GM18499 (cell line): ENCODE results near the gene IL20RB.
"Not testable (repeated sequence)": the region's sequence is repeated elsewhere in the genome, so short reads cannot be mapped to it uniquely, and the experiment has no call there.

Experiments used
- ATAC-seq: cut with Tn5 transposase; IDR thresholded peaks from one replicate; pipeline ENCODE4 v1.9.1; 2021; ENCODE audit warnings: moderate number of reproducible peaks; ENCODE audit not compliant: insufficient read depth, unreplicated experiment

The IL20RB gene

DNA sequence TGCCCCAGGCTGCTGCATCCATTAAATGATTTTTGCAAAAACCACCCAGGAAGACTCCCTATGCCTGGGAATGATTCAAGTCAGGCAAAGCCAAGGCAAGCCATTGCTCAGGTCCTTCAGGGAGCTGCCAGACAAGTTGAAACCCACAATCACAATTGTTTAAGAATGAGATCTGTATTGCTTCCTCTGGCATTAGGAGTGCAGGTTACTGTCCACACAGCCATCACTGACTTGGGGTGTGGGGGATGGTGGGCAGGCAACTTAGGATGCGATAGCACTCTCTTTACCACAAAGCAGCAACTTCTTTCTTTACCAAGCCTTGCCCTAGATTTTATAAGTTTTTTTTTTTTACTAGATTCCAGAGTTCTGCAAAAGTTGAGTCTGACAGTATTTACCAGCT is 15.0 kb upstream of the IL20RB start:
- no peak for ATAC-seq

DNA sequence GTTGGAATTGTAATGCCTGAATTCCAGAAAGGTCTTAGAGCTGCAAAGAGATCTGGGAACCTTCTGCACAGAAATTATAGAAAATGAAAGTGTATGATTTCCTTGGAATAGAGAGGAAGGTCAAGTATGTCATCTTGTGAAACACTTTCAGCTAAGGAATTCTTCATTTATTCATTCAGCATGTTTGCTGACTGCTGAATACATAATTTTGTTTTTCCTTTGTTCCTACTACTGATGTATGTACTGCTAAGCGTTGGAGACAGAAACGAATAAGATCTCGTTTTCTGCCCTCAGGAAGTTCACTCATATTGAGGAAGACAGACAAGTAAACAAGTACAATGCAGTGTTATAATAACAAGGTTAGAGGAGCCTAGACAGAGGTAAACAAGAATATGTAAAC is 14.3 kb upstream of the IL20RB start:
- no peak for ATAC-seq

DNA sequence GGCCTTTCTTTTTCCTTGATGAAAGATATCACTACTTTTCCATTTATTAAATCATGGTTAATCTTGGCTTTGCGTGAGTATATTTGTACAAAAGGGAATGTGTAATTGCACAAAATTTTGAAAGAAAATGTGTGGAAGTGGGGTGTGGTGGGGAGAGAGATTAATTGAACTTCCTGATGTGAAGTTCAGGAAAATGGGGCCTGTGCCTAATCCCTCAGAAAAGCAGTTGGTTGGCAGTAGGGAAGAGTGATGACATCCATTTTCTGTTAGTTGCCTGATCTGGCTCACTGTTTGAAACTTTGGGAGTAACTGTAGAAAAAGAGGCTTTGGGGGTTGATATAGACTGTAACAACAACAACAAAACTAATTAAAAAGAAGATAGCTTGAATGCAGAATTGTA is 10.8 kb upstream of the IL20RB start:
- no peak for ATAC-seq

DNA sequence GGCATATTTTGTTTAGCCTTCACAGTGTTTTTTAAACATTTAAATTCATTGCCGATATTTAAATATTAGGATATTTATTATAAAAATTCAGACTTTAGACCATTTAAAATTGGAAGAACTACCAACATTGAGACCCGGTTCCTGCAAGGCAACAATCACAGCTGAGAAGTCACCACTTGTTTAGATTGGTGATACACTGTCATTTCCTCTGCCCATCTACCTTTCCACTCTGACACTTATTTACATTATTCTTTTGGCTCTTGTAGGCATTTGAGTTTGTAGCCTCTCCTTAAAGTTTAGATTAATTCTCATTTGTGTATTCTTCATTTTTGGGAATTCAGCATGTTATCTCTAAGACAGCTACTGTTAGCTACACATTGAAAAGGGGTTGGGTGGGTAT is 10.3 kb upstream of the IL20RB start:
- no peak for ATAC-seq

DNA sequence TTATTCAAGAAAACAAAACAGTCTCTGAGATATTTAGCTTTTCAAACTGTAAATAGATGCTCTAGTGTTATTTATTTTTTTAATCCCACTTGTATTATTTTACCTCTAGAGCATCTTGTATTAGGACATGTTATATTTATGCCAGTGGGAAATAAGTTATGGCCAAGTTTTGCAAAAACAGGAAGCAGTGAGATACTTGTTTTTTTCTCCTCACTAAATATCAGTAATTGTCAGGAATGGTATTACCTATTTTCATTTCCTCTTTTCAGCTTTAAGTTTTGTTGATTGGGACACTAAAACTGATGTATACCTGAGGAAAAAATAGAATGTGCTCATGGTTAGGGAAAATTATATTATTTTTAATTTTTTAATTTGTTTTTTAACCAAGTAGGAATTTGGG is 8.6 kb upstream of the IL20RB start:
- ATAC-seq, result no peak

DNA sequence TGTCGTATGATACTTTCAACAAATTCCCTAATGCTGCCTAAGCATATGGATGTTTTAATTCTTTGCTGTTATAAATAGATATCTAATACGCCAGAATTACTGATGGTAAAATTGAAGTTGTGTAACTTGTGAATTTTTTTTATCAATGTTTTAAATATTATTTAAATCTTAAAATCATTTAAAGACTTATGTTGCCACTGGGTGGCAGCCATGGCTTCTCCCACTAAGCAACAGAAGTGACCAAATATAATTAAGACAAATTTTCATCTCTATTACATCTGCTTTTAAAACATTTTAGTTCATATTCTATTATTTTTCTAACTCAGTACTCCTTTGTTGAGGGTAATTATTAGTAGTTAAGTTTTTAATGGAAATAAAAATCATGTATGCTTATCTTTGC is 8.1 kb upstream of the IL20RB start:
- no peak for ATAC-seq

DNA sequence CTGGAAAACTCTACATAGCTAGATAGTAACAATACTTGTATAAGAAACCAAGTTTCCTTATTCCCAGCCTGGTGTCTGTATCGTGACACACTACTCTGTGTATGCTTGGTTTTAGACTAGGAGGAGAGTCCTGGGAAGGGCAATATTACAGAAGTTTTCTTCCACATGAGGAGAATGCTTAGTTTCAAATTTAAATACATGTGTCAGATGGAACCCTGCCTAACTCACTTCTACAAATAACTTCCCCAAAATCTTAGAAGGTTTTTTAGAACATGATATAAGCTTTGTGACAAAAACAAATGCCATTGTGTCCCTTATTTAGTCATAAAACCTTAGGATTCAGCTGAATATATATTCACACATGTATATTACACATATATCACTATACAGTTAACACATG is 7.2 kb upstream of the IL20RB start:
- ATAC-seq, result no peak

DNA sequence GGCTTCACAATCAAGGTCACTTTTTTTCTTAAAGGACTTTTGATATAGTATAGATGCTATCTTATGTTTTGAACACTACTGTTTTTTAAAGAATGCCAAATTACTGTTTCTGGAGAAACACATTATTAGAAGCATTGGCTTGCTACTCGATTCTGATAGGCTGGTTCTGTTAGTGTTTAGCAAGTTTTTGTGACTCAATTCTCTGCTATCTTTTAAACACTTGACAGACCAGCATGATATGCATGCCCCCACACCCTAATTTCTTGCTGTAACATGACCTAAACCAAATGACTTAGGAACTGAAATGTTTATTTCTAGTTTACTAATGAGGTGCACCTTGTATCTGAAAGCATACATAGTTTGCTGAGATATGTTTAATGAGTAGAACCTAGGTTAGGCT is 5.5 kb upstream of the IL20RB start:
- ATAC-seq, result no peak

DNA sequence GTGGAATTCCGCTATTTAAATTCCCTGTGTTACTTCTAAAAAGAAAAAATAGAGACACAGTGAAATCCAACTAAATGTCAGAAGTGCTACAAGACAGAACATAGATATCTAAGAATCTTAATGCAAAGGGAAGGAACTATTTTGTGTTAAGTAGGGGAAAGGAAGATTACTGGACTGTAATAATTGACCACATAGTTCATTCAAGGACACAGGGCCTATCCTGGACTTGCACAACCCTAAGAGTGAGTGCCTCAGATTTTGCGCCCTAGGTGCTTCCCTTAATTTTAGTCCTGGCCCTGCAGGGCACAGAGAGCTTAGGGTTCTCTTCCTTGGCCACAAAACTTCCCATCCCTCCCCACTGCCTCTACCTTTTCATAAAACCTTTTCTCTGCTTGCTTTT is 3.5 kb upstream of the IL20RB start:
- ATAC-seq, result no peak

DNA sequence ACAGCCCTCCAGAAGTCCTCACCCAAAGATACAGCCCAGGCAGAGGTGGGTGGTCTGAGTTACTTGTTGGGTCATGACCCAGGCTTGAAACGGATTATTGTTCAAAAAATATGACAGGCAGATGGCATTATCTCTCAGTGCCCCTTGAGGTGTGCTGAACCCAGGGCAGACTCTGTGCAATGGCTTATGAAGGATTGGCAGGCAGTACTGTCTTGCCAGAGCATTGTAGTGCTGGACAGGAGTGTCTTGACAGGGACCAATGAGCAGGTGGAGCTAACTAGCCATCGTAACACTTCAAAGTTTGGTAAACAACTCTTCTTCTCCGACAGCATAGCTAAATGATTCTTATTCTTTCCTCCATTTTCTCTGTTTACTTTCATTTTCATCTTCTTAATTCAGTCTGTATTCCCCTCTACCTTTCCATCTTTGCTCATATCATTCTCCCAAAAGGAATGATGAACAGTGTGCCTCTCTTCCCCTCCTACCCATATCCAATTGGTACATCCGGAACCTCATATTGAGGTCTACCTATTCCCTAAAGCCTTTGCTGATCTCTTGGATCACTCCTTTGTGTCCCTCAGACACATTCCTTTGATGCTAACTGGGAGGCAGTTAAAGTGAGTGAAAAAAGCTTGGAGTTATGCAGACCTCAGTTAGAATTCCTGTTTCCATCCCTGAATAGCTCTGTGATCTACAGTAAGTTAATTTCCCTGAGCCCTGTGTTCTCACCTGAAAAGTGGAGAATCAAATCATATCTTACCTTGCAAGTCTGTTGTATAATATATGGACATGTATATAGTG is 2.6 kb upstream of the IL20RB start:
- no peak for ATAC-seq

DNA sequence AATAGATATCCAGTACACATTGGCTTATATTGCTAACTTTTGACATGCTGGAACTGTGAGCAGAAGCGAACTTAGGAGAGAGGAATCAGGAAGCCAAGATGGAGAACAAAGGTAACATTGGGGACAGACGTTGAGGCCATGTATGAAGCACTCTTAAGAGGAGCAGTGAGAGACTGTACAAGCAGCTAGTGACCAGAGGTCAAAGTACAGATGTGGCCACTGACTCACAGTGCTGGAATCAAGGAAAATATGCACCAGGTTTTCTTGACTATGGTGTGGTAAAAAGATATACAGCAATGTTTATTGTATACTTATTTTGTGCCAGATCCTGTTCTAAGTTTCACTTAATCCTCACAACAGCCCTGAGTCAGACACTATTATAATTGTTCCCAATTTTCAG is 2.0 kb upstream of the IL20RB start:
- ATAC-seq, result no peak

DNA sequence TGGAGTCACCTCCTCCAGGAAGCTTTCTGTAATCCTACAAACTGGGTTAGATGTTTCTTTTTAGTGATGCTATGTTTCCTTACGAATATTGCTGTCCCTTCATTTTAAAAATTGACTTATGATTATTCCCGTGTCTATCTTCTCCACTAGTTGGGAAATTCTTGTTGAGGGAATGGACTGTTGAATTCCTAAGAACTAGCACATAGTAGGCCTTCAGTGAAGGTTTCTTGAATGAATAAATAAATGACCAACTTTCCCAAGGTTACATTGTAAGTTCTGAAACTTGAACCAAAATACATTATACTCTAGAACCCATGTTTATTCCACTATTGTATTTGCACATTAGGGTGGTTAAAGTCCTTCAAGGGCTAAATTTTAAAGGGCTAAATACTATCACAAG is 812 bp upstream of the IL20RB start:
- no peak for ATAC-seq

DNA sequence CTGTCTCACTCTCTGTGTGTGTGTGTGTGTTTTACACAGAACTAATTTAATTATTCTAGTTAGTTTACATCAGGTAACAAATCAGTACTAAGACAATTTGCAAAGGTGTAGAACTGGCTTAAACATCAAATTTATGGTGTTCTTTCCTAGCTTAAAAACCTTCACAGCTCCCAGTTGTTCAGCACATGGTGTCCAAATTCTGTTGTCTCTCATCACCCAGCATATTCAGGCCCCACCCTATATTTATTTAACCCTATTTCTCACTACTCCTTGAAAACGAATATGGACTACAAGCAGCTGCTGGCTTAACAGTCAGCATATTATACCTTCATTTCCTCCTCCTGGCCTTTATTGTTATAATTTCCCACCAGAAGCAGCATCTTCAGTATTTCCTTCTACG is 1.2 kb downstream of the IL20RB start:
- ATAC-seq, result no peak

DNA sequence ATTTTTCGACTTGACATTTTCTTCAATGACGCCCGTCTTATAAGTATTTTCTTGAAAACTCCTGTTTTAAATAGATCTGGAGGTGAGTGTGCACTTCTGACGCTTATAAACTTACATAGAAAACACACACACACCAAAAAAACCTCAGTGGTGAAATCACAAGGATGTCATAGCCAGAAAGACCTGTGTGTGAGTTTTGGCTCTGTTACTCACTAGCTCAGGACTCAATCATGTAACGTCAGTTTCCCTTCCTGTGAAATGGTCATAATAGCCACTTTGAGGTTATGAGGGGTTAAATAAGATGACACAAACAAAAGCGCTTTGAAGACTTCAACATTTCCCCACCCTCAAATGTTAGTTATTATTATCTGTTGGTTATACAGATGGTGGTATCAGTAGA is 1.8 kb downstream of the IL20RB start:
- no peak for ATAC-seq

DNA sequence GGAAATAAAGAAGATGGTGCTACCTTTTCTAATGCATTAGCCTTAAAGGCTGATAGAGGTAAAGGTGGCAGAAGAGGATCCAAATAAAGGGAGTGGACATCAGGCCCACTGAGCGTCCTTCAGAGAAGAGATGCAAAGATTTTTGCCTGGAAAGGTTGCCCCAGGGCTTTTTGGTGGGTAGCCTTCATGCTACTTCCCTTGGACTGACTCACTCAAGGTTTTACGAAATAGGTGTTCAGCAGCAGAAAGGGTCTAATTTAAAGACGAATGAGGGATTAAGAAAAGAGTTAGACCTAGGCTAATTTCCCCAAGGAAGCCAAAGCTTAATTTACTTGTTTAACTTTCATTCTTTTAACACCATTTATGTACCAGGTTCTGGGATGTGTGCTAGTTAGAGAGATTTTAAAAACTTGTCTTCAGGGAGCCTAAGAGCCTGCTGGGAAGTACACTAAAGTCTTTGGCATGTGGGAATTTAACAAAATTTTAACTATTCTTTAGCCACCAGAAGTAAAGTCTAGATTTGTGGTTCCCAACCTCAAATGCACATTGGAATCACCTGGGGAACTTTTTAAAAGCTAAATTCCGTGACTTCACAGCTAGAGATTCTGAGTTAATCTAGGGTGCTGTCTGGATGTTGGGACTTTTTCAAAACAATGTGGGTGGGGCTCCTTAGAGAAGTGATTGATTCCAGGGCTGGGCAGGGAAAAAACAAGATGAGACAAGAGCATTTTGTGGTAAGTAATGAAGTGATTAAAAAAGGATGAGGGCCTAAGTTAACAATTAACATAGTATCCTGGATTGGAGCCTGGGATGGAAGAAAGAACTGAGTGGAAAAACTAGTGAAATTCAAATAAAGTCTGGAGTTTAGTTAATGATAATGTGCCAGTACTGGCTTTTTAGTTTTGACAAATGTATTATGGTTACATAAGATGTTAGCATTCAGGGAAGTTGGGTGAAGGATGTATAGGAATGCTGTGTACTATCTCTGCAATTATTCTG is 3.4 kb downstream of the IL20RB start:
- ATAC-seq, result no peak

DNA sequence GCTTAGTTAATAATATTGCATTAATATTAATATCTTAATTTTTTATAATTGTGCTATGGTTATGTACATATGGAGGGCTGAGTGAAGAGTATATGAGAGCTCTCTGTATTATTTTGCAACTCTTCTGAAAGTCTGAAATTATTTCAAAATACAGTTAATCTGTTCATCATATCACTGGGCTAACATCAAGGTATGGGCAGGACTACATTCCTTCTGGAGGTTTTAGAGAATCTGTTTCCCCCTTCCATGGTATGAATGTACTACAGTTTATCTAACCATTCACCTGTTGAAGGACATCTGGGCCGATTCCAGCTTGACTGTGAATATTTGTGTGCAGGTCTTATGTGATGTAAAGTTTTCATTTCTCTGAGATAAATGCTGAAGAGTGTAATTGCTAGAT is 5.1 kb downstream of the IL20RB start:
- ATAC-seq, result no peak

DNA sequence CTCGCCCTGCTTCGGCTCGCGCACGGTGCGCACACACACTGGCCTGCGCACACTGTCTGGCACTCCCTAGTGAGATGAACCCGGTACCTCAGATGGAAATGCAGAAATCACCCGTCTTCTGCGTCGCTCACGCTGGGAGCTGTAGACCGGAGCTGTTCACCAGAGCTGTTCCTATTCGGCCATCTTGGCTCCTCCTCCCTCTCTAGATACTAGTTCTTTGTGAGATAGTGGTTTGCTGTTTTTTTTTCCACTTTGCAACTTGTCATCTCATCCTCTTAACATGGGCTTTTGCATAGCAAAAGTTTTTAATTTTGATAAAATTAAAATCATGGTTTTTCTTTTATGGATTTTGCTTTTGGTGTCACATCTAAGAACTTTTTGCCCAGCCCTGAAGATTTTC is 11.8 kb downstream of the IL20RB start:
- not testable (repeated sequence) for ATAC-seq

DNA sequence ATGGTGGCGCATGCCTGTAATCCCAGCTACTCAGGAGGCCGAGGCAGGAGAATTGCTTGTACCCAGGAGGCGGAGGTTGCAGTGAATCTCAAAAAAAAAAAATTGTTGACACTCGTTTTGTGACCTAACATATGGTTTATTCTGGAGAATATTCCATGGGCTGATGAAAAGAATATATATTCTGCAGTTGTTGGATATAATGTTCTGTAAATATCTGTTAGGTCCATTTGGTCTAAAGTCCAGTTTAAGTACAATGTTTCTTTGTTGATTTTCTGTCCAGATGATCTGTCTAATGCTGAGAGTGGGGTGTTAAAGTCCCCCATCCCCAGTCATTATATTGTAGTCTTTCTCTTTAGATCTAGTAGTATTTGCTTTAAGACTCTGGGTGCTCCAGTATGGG is 15.6 kb downstream of the IL20RB start:
- ATAC-seq, result no peak

DNA sequence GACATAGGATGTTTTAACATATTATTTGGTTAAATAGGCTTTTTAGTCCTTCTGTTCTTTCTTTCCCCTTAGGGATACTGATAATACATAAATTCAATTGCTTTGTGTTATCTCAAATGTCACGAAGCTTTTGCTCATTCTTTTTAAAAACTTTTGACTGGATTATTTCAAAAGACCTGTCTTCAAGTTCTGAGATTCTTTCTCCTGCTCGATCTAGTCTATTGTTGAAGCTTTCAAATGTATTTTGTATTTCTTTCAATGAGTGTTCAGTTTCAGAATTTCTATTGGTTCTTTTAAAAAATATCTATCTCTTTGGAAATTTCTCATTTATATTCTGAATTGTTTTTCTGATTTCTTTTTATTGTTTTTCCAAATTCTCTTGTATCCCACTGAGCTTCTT is 16.9 kb downstream of the IL20RB start:
- no peak for ATAC-seq

DNA sequence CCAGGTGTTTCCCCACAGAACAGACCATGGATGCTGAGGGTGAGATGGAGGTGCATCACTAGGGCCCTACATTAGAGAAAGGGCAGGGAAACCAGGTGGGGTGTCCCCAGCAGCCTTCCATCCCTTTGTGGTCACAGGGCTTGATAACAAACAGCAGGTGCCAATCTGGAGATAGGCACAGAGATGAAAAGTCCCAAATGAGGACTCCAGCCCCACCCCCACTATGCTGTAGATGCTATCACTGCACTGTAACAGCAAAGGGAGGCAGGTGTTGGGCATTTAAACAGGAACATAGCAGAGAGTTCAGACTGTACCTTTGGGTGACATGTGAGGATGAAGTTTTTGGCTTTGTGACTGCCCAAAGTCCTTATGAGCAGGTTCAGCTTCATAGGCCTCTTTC is 21.4 kb downstream of the IL20RB start:
- ATAC-seq, result no peak

DNA sequence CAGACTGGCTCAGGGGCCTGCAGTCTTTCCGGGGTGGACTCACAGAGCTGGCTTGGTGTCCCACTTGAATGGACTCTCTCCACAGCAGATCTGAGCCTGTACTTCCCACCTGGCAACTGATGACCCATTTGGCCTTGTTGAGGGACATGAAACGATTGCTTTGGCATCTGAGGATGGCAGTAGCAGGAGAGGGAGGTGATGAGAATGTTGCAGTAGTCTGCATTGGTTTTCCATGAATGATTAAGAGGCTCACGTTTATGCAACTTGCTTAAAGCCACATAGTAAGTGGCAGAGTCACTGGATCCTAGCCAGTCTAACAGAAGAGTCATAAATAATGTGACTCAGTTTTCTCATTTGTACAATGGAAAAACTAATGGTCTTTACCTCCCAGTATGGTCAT is 21.9 kb downstream of the IL20RB start:
- ATAC-seq, result no peak

DNA sequence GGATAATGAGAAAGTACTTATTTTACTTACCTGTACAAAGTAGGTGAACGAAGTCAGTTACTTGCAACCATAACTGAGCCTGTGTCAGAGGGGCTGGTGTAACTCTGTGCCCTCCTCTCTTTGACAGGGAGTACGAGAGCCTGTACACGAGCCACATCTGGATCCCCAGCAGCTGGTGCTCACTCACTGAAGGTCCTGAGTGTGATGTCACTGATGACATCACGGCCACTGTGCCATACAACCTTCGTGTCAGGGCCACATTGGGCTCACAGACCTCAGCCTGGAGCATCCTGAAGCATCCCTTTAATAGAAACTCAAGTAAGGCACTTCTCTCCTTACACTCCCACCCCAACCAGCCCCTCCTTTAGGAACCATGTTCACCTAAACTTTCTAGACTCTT is 24.2 kb downstream of the IL20RB start:
- ATAC-seq, result no peak
